Measurements from ENCODE around the gene ZCCHC14. TPM values are rescaled to one million over a fixed set of nuclear protein-coding genes. Genes with fewer than 3 reads are reported as not detected.
A peak's percentile ranks its signal among the peaks of the same experiment; 100 is the strongest.

The ZCCHC14 gene
- 28.0 to 29.6 TPM (median 29.6 TPM) in 3 replicates for total RNA-seq
- long read RNA-seq, partial matches to known transcripts, result 15 of 19 reads
- long read RNA-seq, other reads (novel, unspliced or antisense), result 4 of 19 reads

- TF ChIP-seq CTCF (IDR thresholded peaks at IDR 0.05), result no peak
- no peaks in the 10 kb centered on the region for H3K27me3 Mint-ChIP-seq (ENCODE audit: low read depth)
- peak within 1 kb of the TSS; percentile 76 for H3K27ac Mint-ChIP-seq (ENCODE audit: unreplicated experiment)
- H3K4me3 Mint-ChIP-seq (ENCODE audit: unreplicated experiment), result peak within 1 kb of the TSS; percentile 80
- peaks cover 2% of the 10 kb centered on the region for H3K36me3 Mint-ChIP-seq (ENCODE audit: low read depth)
- DNase-seq (ENCODE audit: low spot score), result peak; percentile 100
- H3K9me3 Mint-ChIP-seq (ENCODE audit: low read depth), result no peaks in the 10 kb centered on the region
- H3K4me1 Mint-ChIP-seq (ENCODE audit: low read depth), result peaks cover 39% of the 10 kb centered on the region
Observed at GRCh38 chr16:87492721-87493607, at the start of gene ZCCHC14. TSS of gene ZCCHC14 (minus strand) at chr16:87493024. CDS start at chr16:87492238, 786 bp downstream.

DNA sequence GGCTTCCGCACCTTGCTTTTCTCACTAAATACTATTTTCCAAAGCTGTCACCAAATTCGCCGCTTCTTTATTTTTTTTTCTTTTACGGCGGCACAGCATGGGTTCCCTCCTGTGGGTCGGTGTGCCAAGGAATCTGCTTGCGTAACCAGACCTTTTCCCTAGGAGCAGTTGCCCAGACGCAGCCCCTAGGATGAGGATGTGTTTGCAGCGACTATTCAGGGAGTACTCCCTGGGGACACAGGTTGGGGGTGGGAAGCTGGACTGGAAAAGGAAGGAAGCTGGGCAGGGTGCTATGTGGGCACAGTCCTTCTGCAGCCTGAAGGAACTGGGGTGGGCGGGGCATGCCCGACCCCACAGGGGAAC lies 49.0 kb upstream of the ZCCHC14 start:
- Mint-ChIP-seq H3K4me3 (ENCODE audit: unreplicated experiment) (peak overlapping the region; percentile 35), H3K27ac (ENCODE audit: unreplicated experiment) (peak overlapping the region; percentile 70), H3K36me3 (ENCODE audit: low read depth) (peaks cover 10% of the 10 kb centered on the region), H3K4me1 (ENCODE audit: low read depth) (peaks cover 49% of the 10 kb centered on the region), H3K27me3 (ENCODE audit: low read depth) (no peaks in the 10 kb centered on the region), H3K9me3 (ENCODE audit: low read depth) (peaks cover 11% of the 10 kb centered on the region)
- DNase-seq (ENCODE audit: low spot score), result no peak
- TF ChIP-seq CTCF (IDR thresholded peaks at IDR 0.05), result no peak

DNA sequence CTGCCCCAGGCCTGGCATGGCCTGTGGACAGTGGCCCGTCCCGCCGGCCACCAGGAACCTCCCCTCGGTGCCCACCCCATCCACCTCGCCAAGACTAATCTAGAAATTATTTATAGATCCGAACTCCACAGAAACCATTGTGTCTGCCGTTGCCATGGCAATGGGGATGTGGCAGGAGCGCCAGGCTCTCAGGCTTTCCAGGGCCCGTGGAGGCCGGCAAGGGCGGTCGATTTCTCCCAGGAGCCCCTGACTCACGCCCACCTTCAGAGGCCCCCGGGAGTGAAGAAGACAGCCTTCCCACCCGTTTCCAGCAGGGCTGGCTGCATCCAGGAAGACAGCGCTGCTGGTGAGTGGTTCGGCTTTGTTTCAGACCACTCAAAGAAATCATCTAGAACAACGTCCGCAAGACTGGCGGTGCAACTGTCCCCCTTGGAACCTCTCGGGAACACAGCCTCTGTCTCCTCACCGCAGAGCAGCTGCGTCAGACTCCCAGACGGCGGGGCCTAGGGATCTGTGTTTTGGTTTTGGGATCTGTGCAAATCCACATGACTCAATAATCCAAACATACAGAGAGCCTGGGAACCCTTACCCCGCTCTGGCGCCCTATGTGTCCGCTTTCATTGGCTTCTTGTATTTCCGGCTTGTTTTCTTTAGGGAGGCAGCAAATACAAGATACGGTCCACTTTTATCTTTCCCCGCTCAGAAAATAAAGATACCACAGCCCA lies 48.5 kb upstream of the ZCCHC14 start:
- no peak for DNase-seq (ENCODE audit: low spot score)

GRCh38 chr16:87540897-87541146 lies 48.0 kb upstream of the ZCCHC14 start:
- Mint-ChIP-seq H3K36me3 (ENCODE audit: low read depth) (peaks cover 5% of the 10 kb centered on the region), H3K9me3 (ENCODE audit: low read depth) (peaks cover 6% of the 10 kb centered on the region), H3K4me1 (ENCODE audit: low read depth) (peaks cover 49% of the 10 kb centered on the region), H3K27ac (ENCODE audit: unreplicated experiment) (peak overlapping the region; percentile 33), H3K27me3 (ENCODE audit: low read depth) (no peaks in the 10 kb centered on the region), H3K4me3 (ENCODE audit: unreplicated experiment) (peak overlapping the region; percentile 35)
- DNase-seq (ENCODE audit: low spot score), result no peak
- no peak for TF ChIP-seq CTCF (IDR thresholded peaks at IDR 0.05)

More for the DNA sequence above, 48.5 kb upstream of the ZCCHC14 start:
- H3K27ac Mint-ChIP-seq (ENCODE audit: unreplicated experiment), result peak overlapping the region; percentile 70
- no peak for TF ChIP-seq CTCF (IDR thresholded peaks at IDR 0.05)
- H3K4me1 Mint-ChIP-seq (ENCODE audit: low read depth), result peaks cover 46% of the 10 kb centered on the region
- no peaks in the 10 kb centered on the region for H3K27me3 Mint-ChIP-seq (ENCODE audit: low read depth)
- peak overlapping the region; percentile 35 for H3K4me3 Mint-ChIP-seq (ENCODE audit: unreplicated experiment)
- H3K9me3 Mint-ChIP-seq (ENCODE audit: low read depth), result peaks cover 8% of the 10 kb centered on the region
- H3K36me3 Mint-ChIP-seq (ENCODE audit: low read depth), result peaks cover 9% of the 10 kb centered on the region

GRCh38 chr16:87540072-87540896 lies 47.5 kb upstream of the ZCCHC14 start:
- Mint-ChIP-seq H3K27me3 (ENCODE audit: low read depth) (no peaks in the 10 kb centered on the region), H3K4me3 (ENCODE audit: unreplicated experiment) (peak overlapping the region; percentile 35), H3K4me1 (ENCODE audit: low read depth) (peaks cover 49% of the 10 kb centered on the region), H3K36me3 (ENCODE audit: low read depth) (peaks cover 3% of the 10 kb centered on the region), H3K27ac (ENCODE audit: unreplicated experiment) (peak overlapping the region; percentile 33), H3K9me3 (ENCODE audit: low read depth) (peaks cover 6% of the 10 kb centered on the region)
- no peak for DNase-seq (ENCODE audit: low spot score)
- no peak for TF ChIP-seq CTCF (IDR thresholded peaks at IDR 0.05)
